H1 (cell line): ENCODE data around the gene ACAD10.

Experiments
- CTCF ChIP-seq, 3 experiments: IDR thresholded peaks; 1 replicate in 2 of 3; 2 replicates in 1 of 3; pipeline versions ENCODE4 v1.5.1 to v1.6.1; 2011; ENCODE audit warnings: low read length in 3 of 3, mild to moderate bottlenecking in 3 of 3, inconsistent platforms in 2 of 3, low read depth in 1 of 3, moderate library complexity in 1 of 3; ENCODE audit not compliant: insufficient read depth in 1 of 3; ENCODE audit errors: control extremely low read depth in 1 of 3
- EP300 ChIP-seq, 2 experiments: IDR thresholded peaks; 1 replicate in 1 of 2; 2 replicates in 1 of 2; pipeline ENCODE4 v1.6.1; 2011 to 2012; ENCODE audit warnings: low read depth in 2 of 2, low read length in 2 of 2, mild to moderate bottlenecking in 2 of 2, borderline replicate concordance in 1 of 2, inconsistent platforms in 1 of 2, moderate library complexity in 1 of 2
- FOSL1 ChIP-seq: IDR thresholded peaks from 2 replicates; pipeline ENCODE4 v1.6.1; 2011; ENCODE audit warnings: mild to moderate bottlenecking, low read depth, low read length, moderate library complexity; ENCODE audit not compliant: insufficient read depth
- MAX ChIP-seq: IDR thresholded peaks from 2 replicates; pipeline ENCODE4 v1.6.1; 2012; ENCODE audit warnings: inconsistent platforms
- POLR2AphosphoS5 ChIP-seq: IDR thresholded peaks from 2 replicates; pipeline ENCODE4 v1.6.1; 2011; ENCODE audit warnings: low read depth, low read length
- RAD21 ChIP-seq, 2 experiments: IDR thresholded peaks in 1 of 2; conservative IDR thresholded peaks in 1 of 2; 2 replicates each; pipeline ENCODE4 v1.6.1; 2011; ENCODE audit warnings: low read depth in 2 of 2, low read length in 2 of 2, improper control_type of control experiment in 1 of 2, inconsistent platforms in 1 of 2, mild to moderate bottlenecking in 1 of 2, moderate library complexity in 1 of 2
- RBBP5 ChIP-seq: IDR thresholded peaks from 2 replicates; pipeline ENCODE4 v1.7.1; 2012; ENCODE audit warnings: low read depth, mild to moderate bottlenecking, inconsistent platforms, low read length, moderate library complexity, borderline replicate concordance
- RFX5 ChIP-seq: IDR thresholded peaks from 2 replicates; pipeline ENCODE4 v1.6.1; 2011; ENCODE audit warnings: low read depth, low read length, improper control_type of control experiment, borderline replicate concordance
- SIX5 ChIP-seq: IDR thresholded peaks from 2 replicates; pipeline ENCODE4 v1.6.1; 2011; ENCODE audit warnings: mild to moderate bottlenecking, low read depth, low read length
- TAF1 ChIP-seq: IDR thresholded peaks from 2 replicates; pipeline ENCODE4 v1.6.1; 2011; ENCODE audit warnings: mild to moderate bottlenecking, low read depth, low read length
- YY1 ChIP-seq: IDR thresholded peaks from 2 replicates; pipeline ENCODE4 v1.6.1; 2011; ENCODE audit warnings: low read depth, mild to moderate bottlenecking, low read length

GRCh38 chr12:111747333-111747732 lies 61.5 kb downstream of the ACAD10 start:
- TF ChIP-seq YY1: no peak
- no peak for TF ChIP-seq SIX5
- TF ChIP-seq RFX5: no peak
- no peak for TF ChIP-seq RAD21 (IDR thresholded peaks at IDR 0.05 in 1 of 2, conservative IDR thresholded peaks at IDR 0.05 in 1 of 2; ENCODE audit: low read depth in 2 of 2, low read length in 2 of 2)
- no peak for TF ChIP-seq POLR2AphosphoS5
- no peak for TF ChIP-seq RBBP5
- no peak for TF ChIP-seq CTCF (IDR thresholded peaks at IDR 0.05; ENCODE audit: control extremely low read depth in 1 of 3, insufficient read depth in 1 of 3, low read depth in 1 of 3, low read length in 3 of 3)
- no peak for TF ChIP-seq TAF1
- TF ChIP-seq MAX: no peak
- no peak for TF ChIP-seq FOSL1
- TF ChIP-seq EP300 (IDR thresholded peaks at IDR 0.05; ENCODE audit: borderline replicate concordance in 1 of 2, low read depth in 2 of 2, low read length in 2 of 2): no peak
